NCI-H345 (cell line): Measurements from ENCODE around the gene LMX1B.
A peak's percentile ranks its signal among the peaks of the same experiment; 100 is the strongest.

ENCODE experiments used
- DNase-seq: peaks from one replicate; lab custom pipeline; 2025; lab: John Stamatoyannopoulos, UW

The LMX1B gene

DNA sequence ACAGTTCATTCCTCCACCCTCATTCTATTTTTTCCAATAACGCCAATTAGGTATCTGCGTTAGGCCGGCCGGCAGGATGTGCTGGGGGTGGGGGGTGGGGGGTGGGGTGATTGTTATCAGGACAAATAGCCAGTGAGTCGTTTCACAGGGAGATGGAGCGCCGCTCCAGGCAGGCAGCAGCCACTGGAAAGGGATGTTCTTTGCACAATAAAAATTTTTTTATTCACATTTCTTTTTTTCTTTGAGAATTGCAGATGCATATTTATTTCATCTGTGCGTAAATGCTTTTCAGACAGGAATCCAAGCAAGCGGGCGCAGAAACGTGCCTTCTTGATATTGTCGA, 4.1 kb downstream of the LMX1B start:
- DNase-seq = no peak

DNA sequence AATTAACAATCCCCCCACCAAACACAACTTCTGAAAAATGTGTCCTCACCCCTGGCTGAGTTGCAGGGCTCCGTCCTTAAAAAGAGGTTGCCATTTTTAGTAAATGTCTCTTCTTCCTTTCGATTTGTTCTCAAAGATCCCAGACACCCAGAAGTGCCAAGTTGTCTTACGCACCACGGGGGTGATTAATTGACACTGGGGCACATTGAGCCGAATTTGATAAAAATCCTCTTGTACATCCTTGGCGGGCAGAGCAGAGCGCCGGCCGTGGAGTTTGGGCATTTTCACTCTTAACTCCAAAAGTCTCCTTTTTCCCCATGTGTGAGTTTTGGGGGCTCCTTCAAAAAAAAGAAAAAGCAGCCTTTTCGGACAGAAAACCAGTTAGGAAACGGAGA, 4.5 kb downstream of the LMX1B start:
- DNase-seq = no peak

DNA sequence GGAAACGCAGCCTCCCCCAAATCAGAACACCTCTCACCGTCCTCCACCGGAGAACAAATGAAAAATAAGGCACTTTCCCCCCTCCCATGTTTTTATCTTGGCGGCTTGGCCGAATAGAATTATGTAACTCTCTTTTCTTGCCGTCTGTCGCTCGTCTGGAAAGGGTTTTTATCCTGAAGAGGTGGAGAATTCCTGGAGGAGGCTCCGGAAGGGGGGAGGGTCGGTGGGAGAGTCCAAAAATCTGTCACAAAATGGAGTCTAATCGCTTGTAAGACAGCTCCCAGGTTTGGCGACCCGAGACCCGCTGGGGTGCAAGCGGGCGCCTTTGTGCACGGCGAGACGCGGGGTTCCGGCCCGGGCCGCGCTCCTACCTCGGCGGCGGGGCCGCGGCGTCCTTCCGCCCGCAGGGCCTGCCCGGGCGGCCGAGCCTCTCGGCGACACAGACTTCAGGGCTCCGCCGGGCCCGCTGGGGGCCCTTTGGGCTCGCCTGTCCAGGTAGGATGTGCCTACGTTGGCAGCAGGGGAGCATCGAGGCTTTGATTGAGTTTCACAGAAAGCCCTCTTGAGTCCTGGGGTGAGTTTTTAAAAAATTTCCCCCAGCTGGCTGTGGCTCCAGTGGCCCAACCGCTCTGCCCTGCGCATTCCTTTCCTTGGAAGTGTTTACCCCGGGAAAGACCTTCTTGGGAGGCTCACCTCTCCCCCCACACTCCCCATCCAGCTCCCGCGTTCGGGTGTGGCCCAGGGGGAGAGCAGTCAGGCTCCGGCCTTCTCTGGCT, 5.0 kb downstream of the LMX1B start:
- DNase-seq = no peak

DNA sequence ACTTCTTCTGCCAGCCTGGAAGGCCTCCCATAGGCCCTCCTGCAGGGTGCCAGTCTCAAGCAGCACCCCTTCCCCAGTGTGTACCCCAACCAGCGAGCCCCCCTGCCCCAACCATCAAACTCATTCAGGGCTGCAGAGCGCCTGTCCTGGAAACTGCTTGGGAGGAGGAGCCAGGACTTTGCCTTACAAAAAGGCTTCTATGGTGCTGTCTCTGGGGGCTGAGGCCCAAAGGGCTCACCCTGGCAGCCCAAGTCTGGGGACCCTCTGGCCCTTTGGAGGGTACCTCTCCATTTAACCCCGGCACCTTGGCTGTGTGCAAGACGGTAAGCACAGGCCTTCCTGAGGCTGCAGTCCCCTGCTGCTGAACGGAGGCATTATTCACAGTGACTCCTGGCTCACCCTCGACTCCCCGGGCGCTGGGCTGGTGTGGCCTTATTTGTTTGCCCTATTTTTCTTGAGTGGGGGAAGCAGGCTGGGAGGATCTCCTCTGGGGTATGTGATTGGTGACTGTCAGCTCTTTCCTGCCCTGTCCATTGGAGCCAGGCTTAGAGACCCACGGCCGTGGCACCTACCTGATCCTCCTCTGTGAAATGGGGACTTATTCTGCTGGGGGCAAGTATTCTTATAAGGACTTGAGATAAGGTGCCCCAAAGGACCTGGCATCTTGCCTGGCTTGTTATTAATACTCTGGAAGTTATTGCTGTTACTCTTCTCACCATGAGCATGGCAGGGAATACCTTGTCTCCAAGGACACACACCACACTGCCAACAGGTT, 5.8 kb downstream of the LMX1B start:
- no peak for DNase-seq

DNA sequence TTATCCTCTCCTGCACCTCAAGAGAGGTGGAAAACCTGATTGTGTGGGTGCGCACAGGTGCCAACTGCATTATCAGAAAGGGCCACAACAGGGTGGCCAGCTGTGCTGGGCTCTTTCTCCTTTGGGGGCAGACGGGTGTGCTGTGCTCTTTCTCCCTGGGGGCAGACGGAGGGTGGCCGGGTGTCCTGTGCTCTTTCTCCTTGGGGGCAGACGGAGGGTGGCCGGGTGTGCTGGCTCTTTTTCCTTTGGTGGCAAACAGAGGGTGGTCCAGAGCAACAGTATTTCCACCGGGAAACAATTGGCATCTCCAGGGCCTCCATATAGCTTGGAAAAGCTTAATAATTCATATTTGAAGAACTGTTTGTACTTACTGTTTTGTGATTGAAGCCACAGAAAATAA, 6.8 kb downstream of the LMX1B start:
- DNase-seq = no peak

DNA sequence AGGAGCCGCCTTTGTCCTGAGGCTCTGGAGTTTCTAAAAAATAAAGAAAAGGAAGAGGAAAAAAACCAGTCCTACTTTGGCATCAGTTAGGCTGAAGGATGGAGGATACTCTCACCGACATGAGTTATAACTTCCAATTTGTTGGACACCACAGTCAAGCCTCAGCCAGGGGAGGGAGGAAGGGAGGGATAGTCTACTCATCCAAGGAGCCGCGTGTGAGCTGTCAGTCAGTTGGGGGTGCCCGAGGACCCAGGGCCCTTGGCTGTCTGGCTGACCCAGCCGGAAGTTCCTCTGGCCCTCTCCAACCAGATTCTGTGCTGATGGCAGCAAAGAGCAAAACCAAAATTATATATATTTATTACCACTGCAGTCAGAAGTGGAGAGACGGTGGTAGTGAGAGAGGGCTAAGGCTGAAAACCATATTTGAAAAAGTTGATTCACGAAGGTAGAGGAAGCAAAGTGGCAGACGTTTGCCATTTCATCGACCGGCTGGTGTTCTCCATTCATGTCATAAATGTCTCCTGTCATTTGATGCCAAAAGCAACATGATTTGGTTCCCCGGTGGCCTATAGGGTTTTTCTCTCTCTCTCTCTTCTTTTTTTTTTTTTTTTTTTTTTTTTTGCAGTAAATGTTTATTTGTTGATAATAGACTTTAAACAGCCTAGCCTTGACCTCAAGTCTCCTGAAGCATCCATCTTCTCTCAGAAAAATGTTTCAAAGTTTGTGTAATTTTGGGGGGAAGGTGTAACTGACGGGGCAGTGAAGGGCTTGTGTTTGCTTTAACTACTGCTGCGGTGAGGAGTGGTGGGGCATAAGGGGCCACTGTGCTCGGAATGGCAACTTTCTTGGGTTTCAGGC, 7.6 kb downstream of the LMX1B start:
- DNase-seq = no peak

DNA sequence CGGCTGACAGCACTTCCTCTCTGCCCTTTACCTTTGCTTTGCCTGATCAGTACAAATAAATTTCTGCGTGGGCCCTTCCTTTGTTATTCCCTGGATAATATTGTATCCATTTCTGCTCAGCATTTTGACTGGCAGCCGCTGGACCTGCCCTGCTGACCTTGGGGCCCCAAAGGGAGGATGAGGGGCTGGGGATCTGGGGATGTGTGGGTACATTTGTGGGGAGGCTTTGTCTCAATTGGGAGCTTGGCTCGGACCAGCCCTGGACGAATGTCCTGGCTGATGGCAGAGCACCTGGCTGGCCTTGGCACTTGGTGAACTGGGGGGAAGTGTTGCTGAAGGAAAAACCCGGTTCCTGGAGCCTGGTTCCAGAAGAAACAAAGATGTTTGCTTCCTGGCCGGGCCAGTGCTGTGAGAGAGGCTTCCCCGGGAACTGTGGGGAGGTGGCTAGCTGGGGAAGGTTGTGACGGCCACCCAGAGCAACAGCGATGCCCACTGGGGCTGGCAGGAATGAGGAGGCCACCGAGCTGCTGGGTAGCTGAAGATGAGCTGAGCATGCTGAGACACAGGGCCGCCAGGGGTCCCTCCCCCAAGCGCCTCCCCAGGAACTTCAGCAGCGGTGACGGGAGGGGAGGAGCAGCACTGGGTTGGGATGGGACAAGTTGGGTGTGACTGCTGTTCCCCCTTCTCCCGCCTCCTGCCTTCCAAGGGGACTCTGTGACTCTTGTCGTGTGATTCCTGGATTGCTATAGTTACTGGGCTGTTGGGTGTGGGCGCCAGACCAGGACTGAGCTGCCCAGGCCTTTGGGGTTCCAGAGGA, 8.4 kb downstream of the LMX1B start:
- no peak for DNase-seq

DNA sequence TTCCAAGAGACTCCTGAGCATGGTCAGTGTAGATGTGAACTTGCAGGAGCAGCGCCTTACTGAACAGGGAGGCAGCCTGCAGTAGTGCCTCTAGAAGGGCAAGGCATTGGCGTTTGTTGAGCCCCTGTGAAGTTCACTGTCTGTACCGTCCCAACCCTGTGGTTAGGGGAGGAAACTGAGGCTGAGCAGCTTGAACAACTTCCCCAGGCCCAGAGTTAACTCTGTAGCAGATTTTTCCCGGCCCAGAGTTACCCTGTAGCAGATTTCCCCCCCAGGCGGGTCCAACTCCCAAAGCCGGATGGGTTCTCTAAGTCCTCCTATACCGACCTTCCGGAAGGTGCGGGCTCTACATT, 9.6 kb downstream of the LMX1B start:
- no peak for DNase-seq

DNA sequence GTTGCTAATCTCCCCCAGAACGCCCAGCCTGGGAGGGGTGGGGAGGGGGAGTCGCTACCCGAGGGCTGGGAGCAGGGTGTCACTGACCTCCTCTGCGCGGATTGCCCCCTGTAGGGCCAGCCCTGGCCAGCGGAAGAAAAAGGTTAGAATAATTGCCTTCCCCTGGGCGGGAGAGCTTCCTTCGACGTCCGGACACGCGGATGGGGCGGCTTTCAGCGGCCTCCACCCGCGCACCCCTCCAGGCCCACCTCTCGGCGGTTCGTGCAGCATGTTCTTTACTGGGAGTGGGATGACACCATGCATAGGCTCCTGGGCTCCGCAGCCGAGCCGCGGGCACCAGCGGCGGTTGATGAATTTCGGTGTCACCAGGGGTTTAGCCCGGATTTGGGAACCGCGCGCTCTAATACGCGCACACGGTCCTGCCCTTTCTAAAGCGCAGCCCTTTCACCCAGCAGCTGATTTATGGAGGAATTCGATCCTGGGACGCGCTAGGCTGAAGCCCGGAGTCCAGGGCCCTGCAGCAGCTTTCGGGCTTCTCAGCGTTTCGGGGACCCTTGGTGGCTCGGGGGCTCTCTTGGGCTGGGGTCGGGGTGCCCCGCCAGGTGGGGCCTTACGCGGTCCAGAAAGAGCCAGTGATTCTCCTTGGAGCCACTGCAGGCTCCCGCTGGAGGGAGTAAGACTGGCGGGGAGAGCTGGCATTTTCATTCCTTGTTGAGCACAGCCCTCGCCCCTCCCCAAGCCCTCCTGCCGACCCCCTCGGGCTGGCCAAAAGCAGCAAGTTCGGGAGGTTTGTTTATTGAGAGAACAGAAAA, 10.1 kb downstream of the LMX1B start:
- no peak for DNase-seq

DNA sequence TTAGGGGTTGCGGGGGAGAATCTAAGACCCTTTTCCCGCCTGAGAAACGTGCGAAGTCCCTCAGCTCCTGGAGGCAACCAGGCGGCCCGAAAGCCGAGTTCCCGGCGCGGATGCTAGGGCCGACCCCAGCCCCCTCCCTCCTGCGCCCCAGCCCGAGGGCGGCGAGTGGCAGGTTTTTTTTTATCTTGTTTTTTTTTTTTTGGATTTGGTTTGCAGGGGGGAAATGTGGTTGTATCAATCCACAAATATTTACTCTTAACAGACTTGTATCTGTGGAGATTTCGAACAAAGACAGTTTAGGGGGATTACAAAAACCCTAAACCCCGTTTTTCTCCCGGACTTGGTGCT, 10.7 kb downstream of the LMX1B start:
- no peak for DNase-seq

DNA sequence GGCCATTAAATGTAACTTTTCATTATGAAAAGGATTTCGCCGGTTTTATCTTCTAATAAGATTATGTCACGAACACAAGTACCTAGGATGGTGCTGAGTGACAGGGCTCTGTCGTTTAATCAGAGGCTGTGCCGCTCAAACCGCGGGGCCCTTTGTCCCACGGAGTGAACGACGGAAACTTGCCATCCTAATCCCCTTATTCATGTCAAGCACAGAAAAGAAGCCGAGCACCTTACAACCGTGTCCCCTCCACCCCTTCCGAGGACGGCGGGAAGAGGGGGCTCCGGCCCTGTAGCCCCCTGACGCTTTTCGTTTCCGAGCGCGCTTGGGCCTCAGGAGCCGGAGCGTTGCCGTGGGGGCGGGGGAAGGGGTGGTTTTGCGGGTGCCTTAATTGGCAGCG, 11.2 kb downstream of the LMX1B start:
- DNase-seq = no peak

DNA sequence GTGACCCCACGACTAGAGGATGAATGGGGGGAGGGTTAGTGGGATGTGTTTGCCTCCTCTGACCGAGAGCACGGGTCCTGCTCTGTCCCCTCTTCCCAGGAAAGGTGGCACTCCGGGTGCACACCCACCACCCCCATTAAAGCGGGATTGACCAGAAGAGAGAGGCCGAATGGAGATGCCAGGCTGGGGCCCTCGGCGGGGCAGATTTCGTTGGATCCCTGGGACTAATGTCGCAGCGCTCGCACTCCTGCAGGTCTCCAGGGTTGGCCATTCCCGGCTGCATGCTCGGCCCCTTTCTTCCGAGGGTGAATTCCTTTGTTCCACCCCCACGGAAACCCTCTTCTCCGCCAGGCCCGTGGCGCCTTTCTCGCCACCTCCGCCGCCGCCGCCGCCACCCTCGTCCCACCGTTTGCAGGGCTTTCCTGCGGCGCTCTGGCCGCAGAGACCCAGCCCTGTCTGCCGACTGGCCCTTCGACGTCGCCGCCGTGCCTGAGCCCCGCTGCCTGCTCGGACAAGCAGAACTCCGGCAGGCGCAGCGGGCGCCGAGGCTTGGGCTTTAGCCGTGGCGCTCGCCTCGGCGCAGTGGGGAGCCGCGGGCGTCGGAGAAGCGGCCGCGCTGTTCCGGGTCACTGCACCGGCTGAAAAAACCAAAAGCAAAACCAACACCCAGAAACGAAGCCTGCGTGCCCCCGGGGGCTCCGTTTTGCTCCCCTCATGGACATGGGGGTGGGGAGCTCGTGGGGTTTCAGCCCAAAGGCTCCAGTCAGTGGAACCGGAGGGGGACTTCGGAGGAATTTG, 11.8 kb downstream of the LMX1B start:
- DNase-seq = no peak

DNA sequence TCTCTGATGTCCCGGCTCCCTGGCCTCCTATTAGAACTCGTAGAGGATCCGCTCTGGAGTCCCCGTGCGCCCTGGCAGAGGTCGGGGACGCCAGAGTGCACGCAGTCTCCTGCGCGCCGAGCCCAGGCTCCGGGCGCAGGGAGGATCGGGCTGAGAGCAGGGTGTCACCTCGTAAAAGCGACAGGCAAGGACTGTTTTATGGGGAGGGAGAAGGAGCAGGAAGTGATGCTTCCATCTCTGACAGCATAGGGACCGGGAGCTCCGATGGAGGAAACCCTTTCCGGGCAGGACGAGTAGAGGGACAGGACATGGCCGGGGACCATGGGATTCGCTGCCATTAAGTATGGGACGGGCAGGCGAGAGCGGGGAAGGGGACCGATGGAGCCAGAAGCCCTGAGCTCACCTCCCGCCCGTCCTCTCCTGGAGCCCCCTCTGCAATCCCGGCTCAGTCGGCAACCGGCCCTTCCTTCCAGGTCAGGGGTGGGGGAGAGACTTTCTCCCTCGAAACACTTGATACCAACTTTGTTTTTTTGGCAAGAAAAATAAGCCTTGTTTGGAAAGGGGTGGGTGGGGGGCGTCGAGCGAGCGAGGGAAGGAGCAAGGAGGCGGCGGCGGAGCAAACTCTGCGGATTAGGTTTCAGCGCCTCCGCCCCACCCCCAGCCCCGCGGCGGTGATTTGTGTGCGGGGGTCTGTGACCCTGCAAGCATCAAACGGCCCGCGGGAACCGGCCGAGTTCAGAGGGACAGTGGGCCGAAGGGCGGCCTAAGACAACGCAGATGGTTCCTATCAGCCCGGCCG, 12.6 kb downstream of the LMX1B start:
- no peak for DNase-seq

DNA sequence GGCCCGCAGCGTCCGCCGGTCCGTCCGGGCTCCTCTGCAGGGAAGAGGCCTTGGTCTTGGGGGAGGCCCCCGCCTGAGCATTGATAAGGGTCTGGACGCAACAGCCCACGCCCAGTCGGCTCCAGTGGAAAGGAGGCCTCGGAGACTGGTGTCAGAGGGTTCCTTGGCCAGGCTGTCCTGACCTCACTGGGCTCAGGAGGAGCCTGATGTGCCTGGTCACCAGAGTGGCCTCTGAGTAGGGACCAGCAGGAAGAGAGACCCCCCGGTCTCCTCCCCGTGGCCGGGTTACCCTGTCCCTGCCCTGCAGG, 13.2 kb downstream of the LMX1B start:
- DNase-seq = no peak

DNA sequence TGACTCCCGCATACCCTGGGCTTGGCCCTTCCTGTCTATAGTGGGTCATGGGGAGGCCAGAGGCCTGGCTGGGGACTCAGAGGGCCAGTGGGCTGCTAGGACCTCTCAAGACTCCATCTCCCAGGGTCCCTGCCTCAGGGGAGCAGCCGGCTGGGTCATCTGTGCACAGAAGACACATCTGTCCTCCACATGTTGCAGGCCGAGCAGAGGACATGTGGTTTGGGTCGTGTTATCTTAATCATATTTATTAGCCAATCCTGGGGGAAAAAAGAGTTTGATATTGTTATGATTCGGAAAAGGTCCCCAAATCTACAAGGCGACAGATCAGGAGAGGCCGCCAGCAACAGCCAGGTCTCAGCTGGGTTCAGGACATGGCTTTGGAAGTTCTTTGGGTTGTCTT, 14.4 kb downstream of the LMX1B start:
- no peak for DNase-seq

DNA sequence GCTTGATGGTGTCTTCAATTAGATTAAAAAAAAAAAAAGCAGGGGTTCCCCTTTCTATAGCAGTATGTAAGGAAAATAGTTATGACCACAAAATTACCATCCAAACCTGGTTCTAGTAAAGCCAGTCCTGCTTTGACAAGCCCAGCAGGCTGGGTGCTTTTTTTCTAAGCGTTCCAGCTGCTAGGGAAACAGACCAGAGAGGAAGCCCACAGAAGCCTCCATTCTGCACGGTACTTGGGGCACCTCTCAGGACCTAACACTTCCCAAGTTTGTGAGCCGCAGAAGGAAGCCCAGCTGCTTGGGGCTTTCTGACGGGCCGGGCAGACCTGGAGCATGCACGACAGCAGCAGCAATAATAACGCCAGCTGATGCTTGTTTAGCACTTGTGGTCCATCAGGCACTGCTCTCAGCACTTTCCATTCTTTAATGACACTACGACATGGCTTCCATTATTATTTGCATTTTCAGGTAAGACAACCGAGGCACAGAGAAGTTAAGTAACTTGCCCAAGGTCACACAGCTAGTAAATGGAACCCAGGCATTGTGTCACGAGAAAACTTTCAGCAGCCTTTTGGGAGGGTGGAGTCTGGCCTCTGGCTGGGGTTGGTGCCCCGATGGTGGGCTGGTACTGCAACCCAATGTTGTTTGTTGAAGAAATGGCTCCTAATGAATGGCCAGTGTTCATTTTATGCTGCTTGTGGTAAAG, 15.4 kb downstream of the LMX1B start:
- DNase-seq = no peak

DNA sequence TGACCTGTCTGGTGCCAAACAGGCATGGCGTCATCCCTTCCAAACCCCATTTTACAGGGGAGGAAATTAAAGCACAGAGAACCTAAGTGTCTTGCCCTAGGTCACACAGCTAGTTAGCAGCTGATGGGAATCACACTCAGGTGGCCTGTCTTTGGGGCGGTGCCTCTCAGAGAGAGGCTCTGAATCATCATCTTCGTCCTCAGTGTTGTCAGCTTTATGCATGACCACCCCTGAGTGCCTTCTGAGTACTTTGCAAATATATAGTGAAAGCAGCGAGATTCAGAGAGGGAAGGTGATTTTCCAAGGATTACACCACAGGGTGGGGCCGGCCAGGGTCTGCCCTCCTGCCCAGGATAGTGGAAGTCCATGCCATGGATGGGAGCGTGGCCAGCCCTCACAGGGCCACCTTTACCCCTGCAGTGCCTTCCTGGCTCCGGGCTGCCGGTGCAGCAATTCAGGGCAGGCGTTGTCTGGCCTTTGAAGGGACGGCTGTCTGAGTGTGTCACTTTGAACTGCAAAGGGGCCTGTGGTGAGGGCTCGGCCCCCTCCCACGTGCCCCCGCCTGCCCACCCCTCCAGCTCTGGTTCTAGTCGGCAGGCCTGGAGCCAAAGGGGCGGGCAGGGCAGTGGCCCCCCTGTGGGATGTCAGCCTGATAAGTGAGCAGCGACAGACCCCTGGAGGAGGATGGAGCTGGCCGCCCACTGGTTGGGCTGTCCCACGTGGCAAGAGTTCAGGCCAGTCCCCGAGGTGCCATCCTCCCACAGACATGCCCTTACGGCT, 16.9 kb downstream of the LMX1B start:
- DNase-seq = peak; percentile 57

DNA sequence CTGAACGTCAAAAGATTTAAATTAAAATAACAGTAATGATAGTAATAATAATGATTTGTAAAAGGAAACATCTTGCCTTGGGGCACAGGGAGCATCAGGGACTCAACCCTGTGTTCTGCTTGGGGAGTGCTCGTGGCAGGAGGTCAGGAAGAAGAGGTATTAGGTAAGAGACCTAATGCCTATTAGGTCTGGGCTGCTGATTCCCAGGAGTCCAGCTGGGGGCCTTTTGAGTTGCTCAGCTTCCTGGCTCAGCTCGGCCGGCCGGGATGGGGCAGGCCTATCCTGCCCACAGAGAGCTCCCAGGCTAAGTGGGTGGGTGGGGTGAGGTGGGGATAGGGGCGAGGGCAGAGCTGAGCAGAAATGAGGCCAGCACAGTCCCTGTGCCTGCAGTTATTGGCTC, 17.5 kb downstream of the LMX1B start:
- no peak for DNase-seq
